Measurements from ENCODE around the gene PSAP. TPM values are rescaled to one million over a fixed set of nuclear protein-coding genes. Genes with fewer than 3 reads are reported as not detected.

Gene PSAP
- total RNA-seq, 1 experiment from 2014 or later, result 114 TPM

DNA sequence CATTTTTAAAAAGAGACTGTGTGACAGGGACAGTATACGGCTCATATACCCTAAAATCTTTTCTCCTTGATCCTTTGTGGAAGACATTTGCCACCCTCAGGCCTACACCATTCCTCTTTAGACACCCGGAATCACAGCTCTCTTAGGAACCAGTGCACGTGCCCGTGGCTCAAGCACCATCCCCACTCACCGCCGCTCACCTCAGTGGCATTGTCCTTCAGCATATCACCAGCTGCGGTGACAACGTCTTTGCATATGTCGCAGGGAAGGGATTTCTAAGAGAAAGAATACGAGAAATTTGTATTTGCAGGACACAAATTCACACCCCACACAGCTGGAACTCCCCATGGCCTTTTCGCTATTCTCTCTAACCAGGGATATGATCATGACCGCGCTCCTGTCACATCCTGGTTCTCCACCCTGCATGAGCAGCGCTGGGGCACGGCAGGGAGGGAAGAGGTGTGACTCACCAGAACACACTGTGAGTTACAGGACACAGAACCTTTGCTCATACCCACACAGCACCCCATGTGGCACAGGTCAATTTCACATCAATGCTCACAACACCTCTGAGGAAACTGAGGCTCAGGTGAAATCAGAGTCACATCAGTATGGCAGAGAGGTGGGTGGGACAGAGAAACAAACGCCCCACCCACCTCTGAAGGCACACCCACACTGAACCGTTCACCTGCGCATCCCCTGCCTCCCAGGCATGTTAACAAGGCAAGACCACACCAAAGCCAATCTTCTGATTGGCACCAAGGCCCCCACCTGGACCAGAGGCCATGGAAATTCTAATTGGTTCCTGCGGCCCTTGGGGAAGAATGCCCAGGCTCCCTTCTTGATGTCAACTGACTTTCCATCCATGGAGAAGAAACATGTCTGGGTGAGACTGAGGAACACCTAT is 19.2 kb downstream of the PSAP start:
- H3K4me3 ChIP-seq (ENCODE audit: low read length), result no peak overlapping the region
- H3K9me3 ChIP-seq (ENCODE audit: low read length), result no peaks in the 10 kb centered on the region
- no peaks in the 10 kb centered on the region for H3K9me2 ChIP-seq (replicated peaks; ENCODE audit: insufficient read depth, low read length)
- H3K79me2 ChIP-seq (ENCODE audit: low read length), result no peaks in the 10 kb centered on the region
- peaks cover 12% of the 10 kb centered on the region for H3K36me3 ChIP-seq (ENCODE audit: insufficient read depth, low read length)
- no peaks in the 10 kb centered on the region for H3K27me3 ChIP-seq (ENCODE audit: low read length)
- H3K4me1 ChIP-seq (ENCODE audit: low read length), result peaks cover 31% of the 10 kb centered on the region
- H3K4me2 ChIP-seq (ENCODE audit: low read depth, low read length, poor library complexity, severe bottlenecking), result no peak overlapping the region
- H3K9ac ChIP-seq (ENCODE audit: low read length), result no peak overlapping the region
- no peak for DNase-seq
- H3K27ac ChIP-seq (ENCODE audit: low read length), result no peak overlapping the region
- no peak overlapping the region for H2AFZ ChIP-seq (ENCODE audit: low read length)
- peaks cover 47% of the 10 kb centered on the region for H4K20me1 ChIP-seq (ENCODE audit: insufficient read depth, low read depth, low read length)

DNA sequence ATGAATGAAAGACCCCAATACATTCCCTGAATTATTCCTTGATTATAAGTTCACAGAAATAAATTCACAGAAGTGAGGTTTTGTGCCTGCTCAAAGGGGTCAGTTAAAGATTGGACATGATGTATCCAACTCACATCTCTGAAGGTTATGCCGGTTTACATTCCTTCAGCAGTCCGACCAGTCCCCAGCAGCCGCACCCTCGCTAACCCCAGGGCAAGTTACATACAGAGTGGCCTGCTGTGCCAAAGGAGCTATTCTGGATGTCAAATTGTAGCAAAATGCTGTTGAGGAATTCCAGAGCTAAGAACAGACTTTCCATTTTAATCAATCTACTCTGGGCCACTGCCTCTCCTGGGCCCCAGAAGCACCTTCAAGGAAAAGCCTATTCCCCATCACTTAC is 20.3 kb downstream of the PSAP start:
- Histone ChIP-seq H3K79me2 (ENCODE audit: low read length) (no peaks in the 10 kb centered on the region), H4K20me1 (ENCODE audit: insufficient read depth, low read depth, low read length) (peaks cover 47% of the 10 kb centered on the region), H3K4me3 (ENCODE audit: low read length) (no peak overlapping the region)

DNA sequence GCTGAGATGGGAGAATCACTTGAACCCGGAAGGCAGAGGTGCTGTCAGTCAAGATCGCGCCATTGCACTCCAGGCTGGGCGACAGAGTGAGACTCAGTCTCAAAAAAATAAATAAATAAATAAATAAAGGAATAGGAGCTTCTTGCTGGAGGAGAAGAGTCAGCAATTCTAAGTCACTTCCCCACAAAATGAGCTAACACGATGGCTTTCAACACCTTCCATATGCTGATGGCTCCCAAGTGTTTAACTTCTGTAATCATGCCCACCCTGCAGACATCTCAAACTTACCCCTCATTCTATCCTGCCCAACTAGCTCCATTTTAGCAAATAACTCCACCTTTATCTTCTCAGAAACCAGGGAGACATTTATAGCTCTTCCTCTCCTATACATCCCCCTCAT is 21.2 kb downstream of the PSAP start:
- no peak overlapping the region for H3K27ac ChIP-seq (ENCODE audit: low read length)
- no peak overlapping the region for H3K4me3 ChIP-seq (ENCODE audit: low read length)
- H3K9ac ChIP-seq (ENCODE audit: low read length), result no peak overlapping the region
- no peak overlapping the region for H3K4me2 ChIP-seq (ENCODE audit: low read depth, low read length, poor library complexity, severe bottlenecking)
- DNase-seq, result no peak
- H3K4me1 ChIP-seq (ENCODE audit: low read length), result peaks cover 18% of the 10 kb centered on the region
- H3K9me2 ChIP-seq (replicated peaks; ENCODE audit: insufficient read depth, low read length), result no peaks in the 10 kb centered on the region
- no peaks in the 10 kb centered on the region for H3K27me3 ChIP-seq (ENCODE audit: low read length)
- peaks cover 53% of the 10 kb centered on the region for H4K20me1 ChIP-seq (ENCODE audit: insufficient read depth, low read depth, low read length)
- no peaks in the 10 kb centered on the region for H3K79me2 ChIP-seq (ENCODE audit: low read length)
- H2AFZ ChIP-seq (ENCODE audit: low read length), result no peak overlapping the region
- no peaks in the 10 kb centered on the region for H3K9me3 ChIP-seq (ENCODE audit: low read length)
- peaks cover 29% of the 10 kb centered on the region for H3K36me3 ChIP-seq (ENCODE audit: insufficient read depth, low read length)

More for the DNA sequence above, 20.3 kb downstream of the PSAP start:
- Histone ChIP-seq H3K36me3 (ENCODE audit: insufficient read depth, low read length) (peaks cover 21% of the 10 kb centered on the region), H3K9ac (ENCODE audit: low read length) (no peak overlapping the region), H3K4me1 (ENCODE audit: low read length) (peaks cover 20% of the 10 kb centered on the region), H3K9me2 (replicated peaks; ENCODE audit: insufficient read depth, low read length) (no peaks in the 10 kb centered on the region), H3K27ac (ENCODE audit: low read length) (no peak overlapping the region), H3K9me3 (ENCODE audit: low read length) (no peaks in the 10 kb centered on the region), H3K4me2 (ENCODE audit: low read depth, low read length, poor library complexity, severe bottlenecking) (no peak overlapping the region), H2AFZ (ENCODE audit: low read length) (no peak overlapping the region), H3K27me3 (ENCODE audit: low read length) (no peaks in the 10 kb centered on the region)
- no peak for DNase-seq

DNA sequence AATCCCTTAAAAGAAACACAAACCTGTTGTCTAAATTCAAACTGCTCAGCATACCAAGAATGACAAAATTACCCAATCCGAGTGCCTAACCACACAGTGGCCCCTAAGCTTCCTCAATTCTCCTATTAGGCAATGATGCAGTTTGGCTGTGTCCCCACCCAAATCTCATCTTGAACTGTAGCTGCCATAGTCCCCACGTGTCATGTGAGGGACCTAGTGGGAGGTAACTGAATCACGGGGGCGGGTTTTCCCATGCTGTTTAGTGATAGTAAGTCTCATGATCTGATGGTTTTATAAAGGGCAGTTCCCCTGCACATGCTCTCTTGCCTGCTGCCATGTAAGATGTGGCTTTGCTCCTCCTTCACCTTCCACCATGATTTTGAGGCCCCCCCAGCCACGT is 21.9 kb downstream of the PSAP start:
- Histone ChIP-seq H3K36me3 (ENCODE audit: insufficient read depth, low read length) (peaks cover 31% of the 10 kb centered on the region), H3K4me1 (ENCODE audit: low read length) (peaks cover 21% of the 10 kb centered on the region), H3K4me3 (ENCODE audit: low read length) (no peak overlapping the region), H3K9me3 (ENCODE audit: low read length) (no peaks in the 10 kb centered on the region), H3K9me2 (replicated peaks; ENCODE audit: insufficient read depth, low read length) (no peaks in the 10 kb centered on the region), H4K20me1 (ENCODE audit: insufficient read depth, low read depth, low read length) (peaks cover 52% of the 10 kb centered on the region), H3K9ac (ENCODE audit: low read length) (no peak overlapping the region), H2AFZ (ENCODE audit: low read length) (no peak overlapping the region), H3K4me2 (ENCODE audit: low read depth, low read length, poor library complexity, severe bottlenecking) (no peak overlapping the region), H3K27ac (ENCODE audit: low read length) (no peak overlapping the region), H3K27me3 (ENCODE audit: low read length) (no peaks in the 10 kb centered on the region), H3K79me2 (ENCODE audit: low read length) (no peaks in the 10 kb centered on the region)
- peak; percentile 50 for DNase-seq

DNA sequence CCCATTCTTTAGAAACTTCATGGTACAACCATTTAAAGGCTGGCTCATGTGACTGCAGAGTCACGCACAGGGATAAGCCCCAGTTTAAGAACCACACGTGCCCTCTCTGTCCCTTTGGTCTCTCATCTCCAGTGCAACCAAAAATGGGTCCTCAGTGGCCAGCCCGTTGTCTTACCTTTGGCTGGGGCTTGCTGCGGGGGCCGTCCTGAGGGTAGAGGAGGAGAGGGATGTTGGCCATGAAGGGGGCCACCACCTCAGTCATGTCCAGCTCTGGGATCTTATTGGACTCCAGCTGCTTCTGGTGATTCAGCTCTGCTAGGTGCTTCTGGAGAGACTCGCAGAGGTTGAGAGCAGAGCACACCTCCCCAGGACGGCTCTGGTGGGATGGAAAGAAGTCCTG is 22.3 kb downstream of the PSAP start:
- peaks cover 16% of the 10 kb centered on the region for H3K4me1 ChIP-seq (ENCODE audit: low read length)
- no peaks in the 10 kb centered on the region for H3K9me2 ChIP-seq (replicated peaks; ENCODE audit: insufficient read depth, low read length)
- no peak overlapping the region for H2AFZ ChIP-seq (ENCODE audit: low read length)
- H3K4me3 ChIP-seq (ENCODE audit: low read length), result no peak overlapping the region
- no peaks in the 10 kb centered on the region for H3K79me2 ChIP-seq (ENCODE audit: low read length)
- peaks cover 31% of the 10 kb centered on the region for H3K36me3 ChIP-seq (ENCODE audit: insufficient read depth, low read length)
- H3K9ac ChIP-seq (ENCODE audit: low read length), result no peak overlapping the region
- no peaks in the 10 kb centered on the region for H3K27me3 ChIP-seq (ENCODE audit: low read length)
- H3K27ac ChIP-seq (ENCODE audit: low read length), result no peak overlapping the region
- no peak for DNase-seq
- peaks cover 50% of the 10 kb centered on the region for H4K20me1 ChIP-seq (ENCODE audit: insufficient read depth, low read depth, low read length)
- H3K9me3 ChIP-seq (ENCODE audit: low read length), result no peaks in the 10 kb centered on the region
- H3K4me2 ChIP-seq (ENCODE audit: low read depth, low read length, poor library complexity, severe bottlenecking), result no peak overlapping the region

DNA sequence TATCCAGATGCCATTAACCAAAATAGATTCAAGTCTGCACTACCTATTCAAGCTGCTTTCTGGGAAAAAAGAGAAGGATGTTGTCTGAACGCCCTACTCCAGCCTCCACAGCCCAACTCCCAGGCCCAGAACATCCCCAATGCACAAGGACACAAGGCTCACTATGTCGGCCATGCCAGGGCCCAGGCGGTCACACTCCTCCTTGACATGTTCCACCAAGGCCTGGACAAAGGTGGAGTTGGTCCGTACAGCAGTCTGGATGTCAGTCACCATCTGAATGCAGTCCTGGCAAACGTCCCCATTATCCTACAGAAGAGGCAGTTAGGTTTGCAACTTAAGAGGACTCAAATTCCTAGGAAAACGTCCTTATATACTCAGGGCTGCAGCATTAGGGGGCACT is 23.2 kb downstream of the PSAP start:
- no peaks in the 10 kb centered on the region for H3K27me3 ChIP-seq (ENCODE audit: low read length)
- peaks cover 31% of the 10 kb centered on the region for H3K36me3 ChIP-seq (ENCODE audit: insufficient read depth, low read length)
- H3K4me1 ChIP-seq (ENCODE audit: low read length), result peaks cover 8% of the 10 kb centered on the region
- H3K4me3 ChIP-seq (ENCODE audit: low read length), result no peak overlapping the region
- H3K9ac ChIP-seq (ENCODE audit: low read length), result no peak overlapping the region
- no peaks in the 10 kb centered on the region for H3K9me2 ChIP-seq (replicated peaks; ENCODE audit: insufficient read depth, low read length)
- no peak overlapping the region for H3K27ac ChIP-seq (ENCODE audit: low read length)
- no peak overlapping the region for H2AFZ ChIP-seq (ENCODE audit: low read length)
- H3K79me2 ChIP-seq (ENCODE audit: low read length), result no peaks in the 10 kb centered on the region
- peaks cover 42% of the 10 kb centered on the region for H4K20me1 ChIP-seq (ENCODE audit: insufficient read depth, low read depth, low read length)
- no peak for DNase-seq
- H3K9me3 ChIP-seq (ENCODE audit: low read length), result no peaks in the 10 kb centered on the region
- H3K4me2 ChIP-seq (ENCODE audit: low read depth, low read length, poor library complexity, severe bottlenecking), result no peak overlapping the region

DNA sequence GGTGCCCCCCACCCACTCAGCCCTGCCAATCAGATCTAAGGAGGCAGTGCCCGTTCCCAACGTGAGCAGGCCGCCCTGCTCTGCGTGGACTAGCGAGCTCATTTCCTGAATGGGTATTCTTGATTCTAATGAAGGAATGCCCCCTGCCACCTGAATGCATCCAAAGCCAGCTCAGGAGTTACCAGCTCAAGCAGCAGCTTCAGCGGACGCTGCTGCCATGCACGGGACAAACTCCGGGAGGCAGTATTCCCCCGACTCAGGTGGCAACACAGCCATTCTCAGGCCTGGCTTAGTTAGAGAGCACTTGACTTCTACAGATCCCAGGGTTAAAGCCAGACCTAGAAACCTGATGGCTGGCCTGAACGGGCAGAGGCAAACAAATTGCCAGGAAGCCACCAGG is 25.8 kb downstream of the PSAP start:
- Histone ChIP-seq H3K9me2 (replicated peaks; ENCODE audit: insufficient read depth, low read length) (no peaks in the 10 kb centered on the region), H3K27me3 (ENCODE audit: low read length) (no peaks in the 10 kb centered on the region), H3K4me1 (ENCODE audit: low read length) (peaks cover 8% of the 10 kb centered on the region), H3K4me3 (ENCODE audit: low read length) (no peak overlapping the region), H4K20me1 (ENCODE audit: insufficient read depth, low read depth, low read length) (peaks cover 19% of the 10 kb centered on the region), H3K4me2 (ENCODE audit: low read depth, low read length, poor library complexity, severe bottlenecking) (no peak overlapping the region), H3K9ac (ENCODE audit: low read length) (no peak overlapping the region), H3K79me2 (ENCODE audit: low read length) (no peaks in the 10 kb centered on the region), H2AFZ (ENCODE audit: low read length) (no peak overlapping the region), H3K27ac (ENCODE audit: low read length) (no peak overlapping the region), H3K9me3 (ENCODE audit: low read length) (no peaks in the 10 kb centered on the region), H3K36me3 (ENCODE audit: insufficient read depth, low read length) (peaks cover 24% of the 10 kb centered on the region)
- DNase-seq, result no peak

DNA sequence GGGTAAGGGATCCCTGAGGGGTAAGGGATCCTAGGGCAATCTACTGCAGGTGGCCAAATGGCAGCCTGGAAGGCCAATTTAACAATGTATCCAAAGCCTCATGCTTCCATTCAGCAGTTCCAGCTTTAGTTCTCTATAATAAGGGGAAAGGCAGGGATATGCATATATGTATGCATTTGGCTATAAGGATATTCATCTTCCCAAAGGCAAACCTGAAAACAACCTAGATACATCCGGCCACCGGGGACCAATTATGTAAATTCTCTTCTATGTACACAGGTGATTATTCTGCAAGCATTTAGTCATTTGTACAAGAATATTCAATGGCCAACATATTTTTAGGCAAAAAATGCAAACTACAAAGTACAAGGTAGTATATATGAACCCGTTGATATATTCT is 26.7 kb downstream of the PSAP start:
- H3K4me1 ChIP-seq (ENCODE audit: low read length), result peaks cover 8% of the 10 kb centered on the region
- H4K20me1 ChIP-seq (ENCODE audit: insufficient read depth, low read depth, low read length), result peaks cover 16% of the 10 kb centered on the region
- DNase-seq, result no peak
- no peaks in the 10 kb centered on the region for H3K27me3 ChIP-seq (ENCODE audit: low read length)
- H3K9ac ChIP-seq (ENCODE audit: low read length), result no peak overlapping the region
- no peaks in the 10 kb centered on the region for H3K79me2 ChIP-seq (ENCODE audit: low read length)
- no peak overlapping the region for H3K4me2 ChIP-seq (ENCODE audit: low read depth, low read length, poor library complexity, severe bottlenecking)
- no peak overlapping the region for H3K4me3 ChIP-seq (ENCODE audit: low read length)
- H3K36me3 ChIP-seq (ENCODE audit: insufficient read depth, low read length), result peaks cover 24% of the 10 kb centered on the region
- no peaks in the 10 kb centered on the region for H3K9me2 ChIP-seq (replicated peaks; ENCODE audit: insufficient read depth, low read length)
- no peak overlapping the region for H2AFZ ChIP-seq (ENCODE audit: low read length)
- no peaks in the 10 kb centered on the region for H3K9me3 ChIP-seq (ENCODE audit: low read length)
- no peak overlapping the region for H3K27ac ChIP-seq (ENCODE audit: low read length)
